Dedifferentiated amniotic fluid mesenchymal stem cell (primary cell): ENCODE measurements around the gene DOCK4.
"Not testable (repeated sequence)": the region's sequence is repeated elsewhere in the genome, so short reads cannot be mapped to it uniquely, and the experiment has no call there.

ENCODE experiments used
- DNase-seq: peaks from one replicate; pipeline ENCODE4 v3.0.0-alpha.2; 2016; ENCODE audit errors: extremely low spot score

DOCK4 gene

GRCh38 chr7:111910656-111911055, 295.5 kb downstream of the DOCK4 start:
- no peak for DNase-seq

- not testable (repeated sequence) for DNase-seq
These were observed 297.5 kb downstream of the DOCK4 start for GRCh38 chr7:111908673-111909072.

GRCh38 chr7:111903797-111904196, 302.4 kb downstream of the DOCK4 start:
- no peak for DNase-seq

- DNase-seq = no peak
These were observed 303.2 kb downstream of the DOCK4 start for GRCh38 chr7:111903016-111903415.

- no peak for DNase-seq
These were observed 305.9 kb downstream of the DOCK4 start for GRCh38 chr7:111900283-111900682.

- DNase-seq = no peak
These were observed 311.1 kb downstream of the DOCK4 start for GRCh38 chr7:111895049-111895448.

GRCh38 chr7:111894518-111894917, 311.7 kb downstream of the DOCK4 start:
- DNase-seq = no peak

GRCh38 chr7:111893190-111893589, 313.0 kb downstream of the DOCK4 start:
- DNase-seq = no peak

- no peak for DNase-seq
These were observed 313.6 kb downstream of the DOCK4 start for GRCh38 chr7:111892588-111892987.

- DNase-seq = no peak
These were observed 318.5 kb downstream of the DOCK4 start for GRCh38 chr7:111887734-111888133.

GRCh38 chr7:111886233-111886632, 320.0 kb downstream of the DOCK4 start:
- DNase-seq = no peak

- no peak for DNase-seq
These were observed 323.0 kb downstream of the DOCK4 start for GRCh38 chr7:111883241-111883640.

- no peak for DNase-seq
These were observed 327.4 kb downstream of the DOCK4 start for GRCh38 chr7:111878785-111879184.

GRCh38 chr7:111877931-111878330, 328.3 kb downstream of the DOCK4 start:
- no peak for DNase-seq

GRCh38 chr7:111873963-111874690, 332.1 kb downstream of the DOCK4 start:
- DNase-seq = no peak

GRCh38 chr7:111873326-111873646, 332.9 kb downstream of the DOCK4 start:
- DNase-seq = no peak

- DNase-seq = no peak
These were observed 333.5 kb downstream of the DOCK4 start for GRCh38 chr7:111872450-111873325.

GRCh38 chr7:111871283-111871682, 334.9 kb downstream of the DOCK4 start:
- DNase-seq = no peak

GRCh38 chr7:111869280-111869679, 336.9 kb downstream of the DOCK4 start:
- no peak for DNase-seq

GRCh38 chr7:111867348-111867931, 338.8 kb downstream of the DOCK4 start:
- DNase-seq = no peak

GRCh38 chr7:111866787-111867186, 339.4 kb downstream of the DOCK4 start:
- no peak for DNase-seq

- no peak for DNase-seq
These were observed 340.8 kb downstream of the DOCK4 start for GRCh38 chr7:111865430-111865829.
